M059J (cell line): ENCODE measurements around the gene BLNK. TPM values are rescaled to one million over a fixed set of nuclear protein-coding genes. Genes with fewer than 3 reads are reported as not detected.

Experiments used
- total RNA-seq: library from RNA; depleted of rRNA; stranded (reverse); fragments of >200 nt; shearing (Covaris generic); gene quantifications from 2 replicates; pipeline ENCODE4 v1.2.3, GENCODE V29; 2014; rRNA removed

BLNK gene
- total RNA-seq, 1 experiment from 2014 or later: not detected

Other genes starting within 250 kb of the BLNK start
- gene CCNJ, start 228.0 kb downstream of the BLNK start, total RNA-seq: 3.8 and 4.1 TPM in 2 replicates
- gene ZNF518A, start 141.3 kb downstream of the BLNK start, total RNA-seq: 2.8 and 3.3 TPM in 2 replicates
- gene DNTT, start 32.9 kb upstream of the BLNK start, total RNA-seq: not detected in 2 replicates
- not detected in 2 replicates for gene OPALIN, start 87.4 kb upstream of the BLNK start, total RNA-seq
- 0.02 TPM in 1 of 2 replicates, not detected in the other for gene TLL2, start 242.4 kb upstream of the BLNK start, total RNA-seq